Chondrocyte (in vitro differentiated cells): ENCODE data around the gene MYO18B. TPM values are rescaled to one million over a fixed set of nuclear protein-coding genes. Genes with fewer than 3 reads are reported as not detected.

ENCODE experiments used
- DNase-seq: peaks from one replicate; pipeline ENCODE4 v3.0.0; 2021; ENCODE audit warnings: mixed read lengths, low spot score
- H3K27ac Mint-ChIP-seq: one replicate; pipeline ENCODE4 v1.8.0; 2021; ENCODE audit warnings: mild to moderate bottlenecking, moderate library complexity, mixed read lengths; ENCODE audit not compliant: unreplicated experiment
- H3K27me3 Mint-ChIP-seq: 2 replicates; pipeline ENCODE4 v1.8.0; 2021; ENCODE audit warnings: low read depth, mixed read lengths
- H3K36me3 Mint-ChIP-seq: 2 replicates; pipeline ENCODE4 v1.8.0; 2021; ENCODE audit warnings: low read depth, mixed read lengths
- H3K4me1 Mint-ChIP-seq: 2 replicates; pipeline ENCODE4 v1.8.0; 2021; ENCODE audit warnings: low read depth, mild to moderate bottlenecking, mixed read lengths
- H3K4me3 Mint-ChIP-seq: one replicate; pipeline ENCODE4 v1.8.0; 2021; ENCODE audit warnings: mild to moderate bottlenecking, moderate library complexity, mixed read lengths; ENCODE audit not compliant: unreplicated experiment
- H3K9me3 Mint-ChIP-seq: 2 replicates; pipeline ENCODE4 v1.8.0; 2021; ENCODE audit warnings: low read depth, mixed read lengths
- CTCF ChIP-seq: fragments of 200-600 bp; sonication (generic); IDR thresholded peaks from 2 replicates; pipeline ENCODE4 v1.5.0; 2021; ENCODE audit warnings: antibody characterized with exemption, mild to moderate bottlenecking, moderate library complexity
- total RNA-seq: library from RNA; stranded (reverse); gene quantifications from 3 replicates; pipeline ENCODE4 v1.2.1, GENCODE V29; 2021

MYO18B gene
- total RNA-seq, 1 donor from 2014 or later: 0.20 TPM

GRCh38 chr22:25908755-25909154, 166.8 kb downstream of the MYO18B start:
- Mint-ChIP-seq H3K36me3 (peaks cover 2% of the 10 kb centered on the region), H3K9me3 (no peaks in the 10 kb centered on the region), H3K4me3 (no peak overlapping the region), H3K27me3 (peaks cover 39% of the 10 kb centered on the region), H3K27ac (no peak overlapping the region), H3K4me1 (no peaks in the 10 kb centered on the region)
- DNase-seq: no peak
- TF ChIP-seq CTCF: no peak

- H3K4me1 Mint-ChIP-seq: no peaks in the 10 kb centered on the region
- peaks cover 2% of the 10 kb centered on the region for H3K36me3 Mint-ChIP-seq
- H3K27ac Mint-ChIP-seq: no peak overlapping the region
- H3K27me3 Mint-ChIP-seq: peaks cover 40% of the 10 kb centered on the region
- DNase-seq: no peak
- TF ChIP-seq CTCF: no peak
- no peak overlapping the region for H3K4me3 Mint-ChIP-seq
- H3K9me3 Mint-ChIP-seq: no peaks in the 10 kb centered on the region
Measured at GRCh38 chr22:25909614-25910387, 167.8 kb downstream of the MYO18B start.

GRCh38 chr22:25911243-25911972, 169.4 kb downstream of the MYO18B start:
- Mint-ChIP-seq H3K9me3 (no peaks in the 10 kb centered on the region), H3K27ac (no peak overlapping the region), H3K4me3 (no peak overlapping the region), H3K4me1 (no peaks in the 10 kb centered on the region), H3K36me3 (peaks cover 2% of the 10 kb centered on the region), H3K27me3 (peaks cover 38% of the 10 kb centered on the region)
- no peak for TF ChIP-seq CTCF
- DNase-seq: no peak

GRCh38 chr22:25919452-25919851, 177.5 kb downstream of the MYO18B start:
- no peak for TF ChIP-seq CTCF
- peaks cover 38% of the 10 kb centered on the region for H3K27me3 Mint-ChIP-seq

GRCh38 chr22:25922141-25922540, 180.2 kb downstream of the MYO18B start:
- H3K4me3 Mint-ChIP-seq: no peak overlapping the region
- no peak overlapping the region for H3K27ac Mint-ChIP-seq
- TF ChIP-seq CTCF: no peak
- H3K4me1 Mint-ChIP-seq: no peaks in the 10 kb centered on the region
- H3K36me3 Mint-ChIP-seq: no peaks in the 10 kb centered on the region
- no peaks in the 10 kb centered on the region for H3K9me3 Mint-ChIP-seq
- no peak for DNase-seq
- peaks cover 42% of the 10 kb centered on the region for H3K27me3 Mint-ChIP-seq

More at GRCh38 chr22:25919452-25919851, 177.5 kb downstream of the MYO18B start:
- Mint-ChIP-seq H3K36me3 (no peaks in the 10 kb centered on the region), H3K9me3 (no peaks in the 10 kb centered on the region), H3K27ac (no peak overlapping the region), H3K4me1 (no peaks in the 10 kb centered on the region), H3K4me3 (no peak overlapping the region)
- no peak for DNase-seq
